Measurements from ENCODE around the gene MTR.
"Not testable (repeated sequence)": the region's sequence is repeated elsewhere in the genome, so short reads cannot be mapped to it uniquely, and the experiment has no call there.

The MTR gene

DNA sequence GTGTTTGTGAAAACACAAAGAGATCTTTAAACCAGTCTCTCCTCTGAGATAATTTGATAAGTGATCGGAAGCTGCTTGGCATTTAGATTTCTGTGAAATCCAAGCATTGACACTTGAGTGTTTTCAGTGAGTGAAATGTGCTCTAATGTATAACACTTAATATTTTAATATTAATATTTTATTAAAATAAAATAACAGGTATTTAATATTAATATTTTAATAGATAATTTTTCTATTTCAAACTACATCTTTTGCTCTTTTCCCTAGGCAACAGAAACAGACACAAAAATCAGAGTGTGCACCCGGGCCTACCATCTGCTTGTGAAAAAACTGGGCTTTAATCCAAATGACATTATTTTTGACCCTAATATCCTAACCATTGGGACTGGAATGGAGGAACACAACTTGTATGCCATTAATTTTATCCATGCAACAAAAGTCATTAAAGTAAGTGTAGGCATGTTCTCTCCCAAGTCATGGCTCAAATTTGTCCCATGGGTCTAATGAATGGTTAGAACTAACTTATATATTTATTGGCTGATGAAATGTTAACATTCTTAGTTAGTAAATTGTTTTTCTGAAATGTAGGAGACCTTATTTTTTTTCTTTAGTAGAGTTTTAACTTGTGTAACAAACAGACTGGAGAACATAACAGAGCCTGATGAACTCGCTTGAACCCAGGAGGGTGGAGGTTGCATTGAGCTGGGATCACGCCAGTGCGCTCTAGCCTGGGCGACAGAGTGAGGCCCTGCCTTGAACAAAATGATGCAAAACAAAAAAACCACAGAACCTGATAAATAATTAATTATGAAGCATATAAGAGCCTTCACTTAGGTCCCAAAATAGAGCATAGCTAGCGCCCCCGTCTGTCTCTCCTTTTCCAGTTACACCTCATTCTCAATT, 55.2 kb downstream of the MTR start:
- H3K27ac ChIP-seq, result no peak overlapping the region
- TF ChIP-seq, protein P1, sequence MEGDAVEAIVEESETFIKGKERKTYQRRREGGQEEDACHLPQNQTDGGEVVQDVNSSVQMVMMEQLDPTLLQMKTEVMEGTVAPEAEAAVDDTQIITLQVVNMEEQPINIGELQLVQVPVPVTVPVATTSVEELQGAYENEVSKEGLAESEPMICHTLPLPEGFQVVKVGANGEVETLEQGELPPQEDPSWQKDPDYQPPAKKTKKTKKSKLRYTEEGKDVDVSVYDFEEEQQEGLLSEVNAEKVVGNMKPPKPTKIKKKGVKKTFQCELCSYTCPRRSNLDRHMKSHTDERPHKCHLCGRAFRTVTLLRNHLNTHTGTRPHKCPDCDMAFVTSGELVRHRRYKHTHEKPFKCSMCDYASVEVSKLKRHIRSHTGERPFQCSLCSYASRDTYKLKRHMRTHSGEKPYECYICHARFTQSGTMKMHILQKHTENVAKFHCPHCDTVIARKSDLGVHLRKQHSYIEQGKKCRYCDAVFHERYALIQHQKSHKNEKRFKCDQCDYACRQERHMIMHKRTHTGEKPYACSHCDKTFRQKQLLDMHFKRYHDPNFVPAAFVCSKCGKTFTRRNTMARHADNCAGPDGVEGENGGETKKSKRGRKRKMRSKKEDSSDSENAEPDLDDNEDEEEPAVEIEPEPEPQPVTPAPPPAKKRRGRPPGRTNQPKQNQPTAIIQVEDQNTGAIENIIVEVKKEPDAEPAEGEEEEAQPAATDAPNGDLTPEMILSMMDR (IDR thresholded peaks at IDR 0.05), result no peak
- TF ChIP-seq ZFX (IDR thresholded peaks at IDR 0.05; ENCODE audit: borderline replicate concordance), result no peak

DNA sequence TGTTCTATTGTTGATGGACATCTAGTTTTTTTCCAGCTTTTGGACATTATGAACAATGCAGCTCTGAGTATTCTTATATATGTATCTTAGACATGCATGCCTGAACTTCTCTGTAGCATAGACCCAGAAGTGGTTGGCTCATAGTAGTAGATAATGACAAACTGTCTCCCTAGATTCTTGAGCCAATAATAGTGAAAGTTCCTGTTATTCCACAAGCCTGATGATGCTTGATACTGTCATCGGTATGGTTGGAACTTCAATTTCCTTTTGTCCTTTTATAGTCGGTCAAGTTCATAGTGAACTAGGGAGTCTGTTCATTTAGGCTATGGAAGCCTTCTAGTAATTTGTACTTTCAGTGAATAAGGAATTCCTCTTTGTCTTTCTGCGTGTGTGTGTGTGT, 56.8 kb downstream of the MTR start:
- TF ChIP-seq, protein P1 (IDR thresholded peaks at IDR 0.05), result no peak
- TF ChIP-seq ZFX (IDR thresholded peaks at IDR 0.05; ENCODE audit: borderline replicate concordance), result no peak
- H3K27ac ChIP-seq, result no peak overlapping the region

DNA sequence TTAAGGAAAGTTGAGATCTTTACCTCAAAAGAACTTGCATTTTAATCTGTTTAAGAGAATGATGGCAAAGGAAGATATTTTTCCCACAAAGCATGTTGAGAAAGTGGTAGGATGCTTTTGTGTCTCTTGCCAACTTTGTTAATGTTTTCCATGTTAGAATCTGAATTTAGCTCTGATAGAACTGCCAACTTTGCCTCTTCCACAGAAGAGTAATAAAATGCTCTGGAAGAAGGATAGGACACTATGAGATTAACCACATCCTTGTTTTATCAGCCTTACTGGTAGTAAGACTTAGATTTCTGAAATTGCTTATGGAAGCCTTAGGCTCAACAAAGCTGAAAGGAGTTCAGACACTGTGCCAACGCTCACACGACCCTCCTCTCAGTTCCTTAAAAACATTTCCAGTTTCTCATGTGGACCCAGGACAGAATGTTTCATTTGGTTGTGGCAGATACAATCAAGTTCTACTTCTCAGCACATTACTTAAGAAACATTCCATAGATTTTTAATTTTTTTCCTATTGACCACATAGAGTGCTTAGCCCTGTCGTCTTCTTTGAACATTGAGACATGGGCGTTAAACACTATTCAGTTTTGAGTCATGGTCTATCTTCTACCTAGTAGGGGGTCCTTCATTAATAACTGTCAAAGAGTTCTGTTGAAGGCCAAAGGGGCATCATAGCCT, 59.0 kb downstream of the MTR start:
- TF ChIP-seq, protein P1 (IDR thresholded peaks at IDR 0.05), result no peak
- TF ChIP-seq ZFX (IDR thresholded peaks at IDR 0.05; ENCODE audit: borderline replicate concordance), result no peak
- H3K27ac ChIP-seq, result no peak overlapping the region

DNA sequence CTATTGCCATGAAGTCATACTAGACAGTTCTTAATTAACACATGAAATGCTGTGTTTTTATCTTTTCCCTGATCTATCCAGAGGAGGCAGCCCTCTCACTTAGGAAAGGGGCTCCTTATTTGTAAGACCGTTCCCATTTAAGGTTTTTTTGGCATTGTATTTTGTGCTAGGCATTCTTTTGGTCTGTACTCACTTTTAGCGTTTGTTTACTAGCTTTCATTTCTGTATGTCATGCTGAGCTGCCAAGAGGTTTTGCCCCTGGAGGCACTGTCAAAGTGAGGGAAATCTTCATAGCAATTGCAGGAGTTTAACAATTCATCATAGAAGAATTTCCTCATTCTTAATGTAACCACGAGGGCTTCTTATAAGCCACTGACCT, 59.5 kb downstream of the MTR start:
- TF ChIP-seq, protein P1 (IDR thresholded peaks at IDR 0.05), result no peak
- no peak for TF ChIP-seq ZFX (IDR thresholded peaks at IDR 0.05; ENCODE audit: borderline replicate concordance)
- H3K27ac ChIP-seq, result no peak overlapping the region

DNA sequence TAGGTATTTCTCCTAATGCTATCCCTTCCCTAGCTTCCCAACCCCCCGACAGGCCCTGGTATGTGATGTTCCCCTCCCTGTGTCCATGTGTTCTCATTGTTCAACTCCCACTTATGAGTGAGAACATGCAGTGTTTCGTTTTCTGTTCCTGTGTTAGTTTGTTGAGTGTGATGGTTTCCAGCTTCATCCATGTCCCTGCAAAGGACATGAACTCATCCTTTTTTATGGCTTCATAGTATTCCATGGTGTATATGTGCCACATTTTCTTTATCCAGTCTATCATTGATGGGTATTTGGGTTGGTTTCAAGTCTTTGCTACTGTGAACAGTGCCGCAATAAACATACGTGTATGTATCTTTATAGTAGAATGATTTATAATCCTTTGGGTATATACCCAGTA, 61.6 kb downstream of the MTR start:
- not testable (repeated sequence) for H3K27ac ChIP-seq

DNA sequence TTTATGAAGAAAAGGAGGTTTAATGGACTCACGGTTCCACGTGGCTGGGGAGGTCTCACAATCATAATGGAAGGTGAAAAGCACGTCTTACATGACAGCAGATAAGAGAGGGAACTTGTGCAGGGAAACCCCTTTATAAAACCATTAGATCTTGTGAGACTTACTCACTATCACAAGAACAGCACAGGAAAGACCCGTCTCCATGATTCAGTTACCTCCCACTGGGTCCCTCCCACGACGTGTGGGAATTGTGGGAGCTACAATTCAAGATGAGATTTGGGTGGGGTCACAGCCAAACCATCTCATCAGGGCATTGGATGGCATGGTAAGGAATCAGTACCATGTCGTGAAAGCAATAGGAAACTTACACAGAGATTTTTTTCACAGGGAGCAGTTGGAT, 63.1 kb downstream of the MTR start:
- no peak overlapping the region for H3K27ac ChIP-seq
- TF ChIP-seq ZFX (IDR thresholded peaks at IDR 0.05; ENCODE audit: borderline replicate concordance), result no peak
- TF ChIP-seq, protein P1 (IDR thresholded peaks at IDR 0.05), result no peak

DNA sequence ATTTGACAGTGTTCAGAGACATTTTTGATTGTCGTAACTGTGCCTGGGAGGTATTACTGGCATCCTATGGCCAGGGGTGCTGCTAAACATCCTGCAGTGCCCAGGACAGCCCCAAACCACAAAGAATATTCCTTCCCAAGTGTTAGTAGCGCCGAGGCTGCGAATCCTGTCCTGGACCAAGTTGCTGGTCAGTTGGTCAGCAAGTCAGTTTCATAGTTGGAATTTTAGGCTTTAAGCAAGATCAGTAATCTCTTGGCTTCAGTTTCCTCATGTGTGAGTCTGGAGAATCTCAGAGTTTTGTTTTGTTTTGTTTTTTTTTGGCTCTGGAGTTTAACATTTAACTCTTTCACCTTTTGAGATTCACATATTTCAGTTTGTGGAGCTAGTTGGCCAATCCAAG, 65.0 kb downstream of the MTR start:
- no peak for TF ChIP-seq ZFX (IDR thresholded peaks at IDR 0.05; ENCODE audit: borderline replicate concordance)
- TF ChIP-seq, protein P1 (IDR thresholded peaks at IDR 0.05), result no peak
- no peak overlapping the region for H3K27ac ChIP-seq
